IMR-90 (cell line): ENCODE data around the gene TIAM2. TPM values are rescaled to one million over a fixed set of nuclear protein-coding genes. Genes with fewer than 3 reads are reported as not detected.

Source experiments
- ATAC-seq: fragments of 200-7000 bp; cut with Tn5 transposase; 2 replicates; pipeline ENCODE4 v1.9.1; 2020; ENCODE audit warnings: low read depth, mild to moderate bottlenecking, moderate library complexity
- BruUV-seq: library from RNA; stranded (reverse); fragments of 400-500 nt; replicated peaks from 2 replicates; lab custom pipeline; 2021; lab: Mats Ljungman, UMichigan
- CTCF ChIA-PET: fragments of 300-600 bp; formaldehyde crosslinking; extraction: SDS; loops from one replicate; lab custom pipeline; 2021; ENCODE audit warnings: antibody characterized with exemption; lab: Yijun Ruan, JAX
- POLR2A ChIA-PET: fragments of 300-600 bp; sonication (Branson Sonifier 250); formaldehyde crosslinking; loops from one replicate; lab custom pipeline; 2022; ENCODE audit warnings: antibody characterized with exemption; ENCODE audit not compliant: unreplicated experiment; lab: Charles Lee
- DNase-seq: peaks from one replicate; pipeline ENCODE4 v3.0.0; 2013
- H2AFZ ChIP-seq: replicated peaks from 2 replicates; pipeline ENCODE3; 2013; ENCODE audit warnings: low read length, mild to moderate bottlenecking; ENCODE audit not compliant: poor library complexity
- H2AK5ac ChIP-seq: 2 replicates; pipeline ENCODE4 v1.6.1; 2013; ENCODE audit warnings: low read depth, low read length, inconsistent platforms
- H2AK9ac ChIP-seq: replicated peaks from 2 replicates; pipeline ENCODE3; 2013; ENCODE audit warnings: mild to moderate bottlenecking, low read depth, low read length, moderate library complexity; ENCODE audit not compliant: poor library complexity
- H2BK120ac ChIP-seq: 2 replicates; pipeline ENCODE4 v1.6.1; 2013; ENCODE audit warnings: low read depth, low read length, inconsistent platforms
- H2BK15ac ChIP-seq: 3 replicates; pipeline ENCODE4 v1.6.1; 2013; ENCODE audit warnings: low read depth, low read length, inconsistent platforms
- H2BK20ac ChIP-seq: 2 replicates; pipeline ENCODE4 v1.6.1; 2013; ENCODE audit warnings: low read depth, mild to moderate bottlenecking, inconsistent platforms, low read length, moderate library complexity
- H2BK5ac ChIP-seq: 2 replicates; pipeline ENCODE4 v1.6.1; 2013; ENCODE audit warnings: mild to moderate bottlenecking, low read depth, low read length, inconsistent platforms; ENCODE audit not compliant: poor library complexity, severe bottlenecking
- H3K14ac ChIP-seq: replicated peaks from 2 replicates; pipeline ENCODE4 v1.6.1; 2013; ENCODE audit warnings: low read depth, low read length, inconsistent platforms
- H3K18ac ChIP-seq: 2 replicates; pipeline ENCODE4 v1.6.1; 2013; ENCODE audit warnings: low read depth, low read length, control low read depth
- H3K23ac ChIP-seq: 2 replicates; pipeline ENCODE4 v1.6.1; 2013; ENCODE audit warnings: low read depth, low read length, inconsistent platforms
- H3K27ac ChIP-seq: 2 replicates; pipeline ENCODE4 v1.5.1; 2013; ENCODE audit warnings: mild to moderate bottlenecking, control low read depth, low read length; ENCODE audit not compliant: insufficient read depth
- H3K27me3 ChIP-seq: 2 replicates; pipeline ENCODE4 v1.6.1; 2013; ENCODE audit warnings: low read length; ENCODE audit not compliant: control insufficient read depth, insufficient read depth
- H3K36me3 ChIP-seq: 2 replicates; pipeline ENCODE4 v1.6.1; 2013; ENCODE audit warnings: low read length, mixed read lengths; ENCODE audit not compliant: control insufficient read depth, insufficient read depth
- H3K4ac ChIP-seq: 2 replicates; pipeline ENCODE4 v1.6.1; 2013; ENCODE audit warnings: low read depth, low read length, inconsistent platforms
- H3K4me1 ChIP-seq: 2 replicates; pipeline ENCODE4 v1.6.1; 2013; ENCODE audit warnings: low read length, mixed read lengths; ENCODE audit not compliant: control insufficient read depth, insufficient read depth
- H3K4me2 ChIP-seq: 2 replicates; pipeline ENCODE4 v1.6.1; 2013; ENCODE audit warnings: low read depth, mild to moderate bottlenecking, control low read depth, low read length, moderate library complexity
- H3K4me3 ChIP-seq: 2 replicates; pipeline ENCODE4 v1.5.1; 2013; ENCODE audit warnings: low read depth, mild to moderate bottlenecking, control low read depth, low read length, moderate library complexity; ENCODE audit not compliant: insufficient read depth
- H3K56ac ChIP-seq: 2 replicates; pipeline ENCODE4 v1.6.1; 2013; ENCODE audit warnings: low read length, inconsistent platforms; ENCODE audit not compliant: insufficient read depth; ENCODE audit errors: extremely low read depth
- H3K79me1 ChIP-seq, 2 experiments: 2 replicates each; pipeline ENCODE4 v1.6.1; 2013; ENCODE audit warnings: low read length in 2 of 2, inconsistent platforms in 1 of 2, low read depth in 1 of 2
- H3K9ac ChIP-seq: 2 replicates; pipeline ENCODE4 v1.6.1; 2013; ENCODE audit warnings: low read depth, low read length, control low read depth
- H3K9me1 ChIP-seq: 2 replicates; pipeline ENCODE4 v1.6.1; 2013; ENCODE audit warnings: low read length, inconsistent platforms; ENCODE audit not compliant: insufficient read depth
- H3K9me3 ChIP-seq: 2 replicates; pipeline ENCODE4 v1.6.1; 2013; ENCODE audit warnings: low read length; ENCODE audit not compliant: control insufficient read depth, insufficient read depth
- H4K20me1 ChIP-seq: 2 replicates; pipeline ENCODE4 v1.6.1; 2013; ENCODE audit warnings: low read length, inconsistent platforms; ENCODE audit not compliant: insufficient read depth
- H4K5ac ChIP-seq: 2 replicates; pipeline ENCODE4 v1.6.1; 2013; ENCODE audit warnings: mild to moderate bottlenecking, low read depth, low read length, control low read depth
- H4K8ac ChIP-seq, 2 experiments: 2 replicates each; pipeline ENCODE4 v1.6.1; 2013; ENCODE audit warnings: low read depth in 2 of 2, low read length in 2 of 2, control low read depth in 1 of 2, inconsistent platforms in 1 of 2
- H4K91ac ChIP-seq: 2 replicates; pipeline ENCODE4 v1.6.1; 2013; ENCODE audit warnings: low read depth, low read length, inconsistent platforms; ENCODE audit not compliant: insufficient read depth
- BHLHE40 ChIP-seq: fragments of 150-350 bp; IDR thresholded peaks from 2 replicates; pipeline ENCODE4 v1.6.1; 2016; ENCODE audit warnings: mild to moderate bottlenecking, low read depth, low read length
- CEBPB ChIP-seq: IDR thresholded peaks from 2 replicates; pipeline ENCODE4 v1.6.1; 2012; ENCODE audit warnings: low read depth, low read length, improper control_type of control experiment
- RCOR1 ChIP-seq: IDR thresholded peaks from 2 replicates; pipeline ENCODE4 v1.6.1; 2012; ENCODE audit warnings: mild to moderate bottlenecking, low read length, improper control_type of control experiment; ENCODE audit not compliant: insufficient replicate concordance
- WGBS, 2 experiments: methylation state at CpG; one replicate each; pipeline versions ENCODE4 v1.1.5 to v1.1.7; 2013; ENCODE audit warnings: missing lambda C conversion rate in 2 of 2; ENCODE audit not compliant: insufficient read length in 1 of 2; ENCODE audit errors: extremely low coverage in 2 of 2; 5-methylcytosine and 5-hydroxymethylcytosine counted together
- dilution Hi-C: fragments of 300-500 bp; cut with HindIII; formaldehyde crosslinking; loops from one replicate; pipeline ENCODE4 v1.14.3; 2018; ENCODE audit warnings: low sequenced_read_pairs; ENCODE audit not compliant: unreplicated experiment
- in situ Hi-C: fragments of 300-500 bp; cut with MboI; formaldehyde crosslinking; loops from 3 replicates; pipeline ENCODE4 v1.14.3; 2019; ENCODE audit warnings: low sequenced_read_pairs, inconsistent platforms, mixed read lengths
- intact Hi-C: fragments of 100-400 bp; cut with micrococcal nuclease; formaldehyde crosslinking; loops from 2 replicates; pipeline ENCODE4 v1.10.0; 2022
- polyA plus RNA-seq, 3 experiments: library from polyadenylated mRNA; depleted of rRNA; stranded (reverse); fragments of >200 nt; gene quantifications; 2 replicates each; pipeline ENCODE4 v1.2.3, GENCODE V29; 2012; ENCODE audit warnings: low replicate concordance in 1 of 3
- total RNA-seq: library from RNA; depleted of rRNA; stranded (reverse); fragments of >200 nt; gene quantifications from 2 replicates; pipeline ENCODE4 v1.2.3, GENCODE V29; 2012
- TF ChIP-seq, protein P1 (sequence below): fragments of 150-350 bp; IDR thresholded peaks from 2 replicates; pipeline ENCODE4 v1.6.1; 2016; ENCODE audit warnings: low read depth, mild to moderate bottlenecking, low read length, moderate library complexity, borderline replicate concordance
- TF ChIP-seq, protein P2 (sequence below): conservative IDR thresholded peaks from 2 replicates; pipeline ENCODE4 v1.5.1; 2012; ENCODE audit warnings: mild to moderate bottlenecking, low read depth, low read length, improper control_type of control experiment

Gene TIAM2
- total and polyA plus RNA-seq, 2 of the 4 experiments (the other 2 are of a cell fraction), result 3.1 to 4.7 TPM

DNA sequence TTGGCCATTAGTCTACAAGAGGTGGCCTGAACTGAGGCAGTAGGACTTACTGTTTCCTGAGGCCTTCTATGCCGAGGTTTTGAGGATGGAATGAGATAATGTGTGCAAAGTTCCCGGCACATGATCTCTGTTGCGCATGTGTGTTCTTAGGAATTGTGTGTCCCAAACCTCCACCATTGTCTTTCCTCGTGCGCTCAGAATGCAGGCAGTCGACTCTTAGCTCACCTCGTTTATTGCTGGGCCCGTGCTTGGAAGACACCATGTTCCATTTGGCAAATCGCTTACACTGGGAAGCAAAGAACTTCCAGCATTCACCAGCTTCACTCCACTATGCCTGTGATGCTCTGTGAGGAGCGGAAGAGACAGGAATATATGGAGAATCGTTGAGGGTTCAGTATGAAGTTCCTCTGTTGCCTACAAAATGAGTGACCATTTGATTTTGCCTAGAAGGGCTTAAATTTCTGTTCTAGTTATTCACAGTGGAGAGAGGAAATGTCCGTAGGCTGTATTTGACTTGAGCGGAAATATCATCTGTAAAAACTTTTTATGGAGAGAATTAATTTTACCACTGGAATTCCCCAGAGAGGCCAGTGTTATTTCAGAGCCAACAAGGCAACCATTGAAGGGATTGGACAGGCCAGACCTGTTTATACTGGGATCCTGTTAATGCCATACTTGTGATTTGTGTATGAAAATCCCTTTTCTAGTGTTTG lies 193.0 kb downstream of the TIAM2 start:
- Histone ChIP-seq H2AFZ (no peak overlapping the region), H2BK20ac (peak overlapping the region; percentile 88), H3K4me1 (peaks cover 19% of the 10 kb centered on the region), H3K27ac (peak overlapping the region; percentile 70; the same call in 1 of the 2 replicates), H3K4ac (peak overlapping the region; percentile 80), H3K9me1 (peaks cover 19% of the 10 kb centered on the region), H3K36me3 (no peaks in the 10 kb centered on the region), H2BK120ac (peak overlapping the region; percentile 86), H2BK15ac (peak overlapping the region; percentile 85; the same call in 2 of the 3 replicates), H2AK5ac (peak overlapping the region; percentile 95), H3K9me3 (no peaks in the 10 kb centered on the region), H2AK9ac (no peak overlapping the region), H3K79me1 (0 out of 4 replicates have a peak, but pooled peaks cover 0 to 4% of the 10 kb centered on the region in 2 experiments), H4K20me1 (no peaks in the 10 kb centered on the region), H3K9ac (no peak overlapping the region; the same call in 1 of the 2 replicates), H3K27me3 (no peaks in the 10 kb centered on the region), H3K23ac (peak overlapping the region; percentile 41; the same call in 1 of the 2 replicates), H3K4me2 (peak overlapping the region; percentile 67; the same call in 1 of the 2 replicates), H3K18ac (peak overlapping the region; percentile 94), H4K5ac (peak overlapping the region; percentile 55), H4K8ac (peak overlapping the region; percentile 53 to 58; a peak in 2 of 4 replicates), H3K14ac (peak overlapping the region; percentile 66), H4K91ac (peak overlapping the region; percentile 80), H2BK5ac (peak overlapping the region; percentile 86), H3K4me3 (no peak overlapping the region), H3K56ac (no peak overlapping the region)
- TF ChIP-seq, protein P1, sequence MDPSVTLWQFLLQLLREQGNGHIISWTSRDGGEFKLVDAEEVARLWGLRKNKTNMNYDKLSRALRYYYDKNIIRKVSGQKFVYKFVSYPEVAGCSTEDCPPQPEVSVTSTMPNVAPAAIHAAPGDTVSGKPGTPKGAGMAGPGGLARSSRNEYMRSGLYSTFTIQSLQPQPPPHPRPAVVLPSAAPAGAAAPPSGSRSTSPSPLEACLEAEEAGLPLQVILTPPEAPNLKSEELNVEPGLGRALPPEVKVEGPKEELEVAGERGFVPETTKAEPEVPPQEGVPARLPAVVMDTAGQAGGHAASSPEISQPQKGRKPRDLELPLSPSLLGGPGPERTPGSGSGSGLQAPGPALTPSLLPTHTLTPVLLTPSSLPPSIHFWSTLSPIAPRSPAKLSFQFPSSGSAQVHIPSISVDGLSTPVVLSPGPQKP, result no peak
- TF ChIP-seq CEBPB, result no peak
- TF ChIP-seq BHLHE40, result no peak
- TF ChIP-seq, protein P2, sequence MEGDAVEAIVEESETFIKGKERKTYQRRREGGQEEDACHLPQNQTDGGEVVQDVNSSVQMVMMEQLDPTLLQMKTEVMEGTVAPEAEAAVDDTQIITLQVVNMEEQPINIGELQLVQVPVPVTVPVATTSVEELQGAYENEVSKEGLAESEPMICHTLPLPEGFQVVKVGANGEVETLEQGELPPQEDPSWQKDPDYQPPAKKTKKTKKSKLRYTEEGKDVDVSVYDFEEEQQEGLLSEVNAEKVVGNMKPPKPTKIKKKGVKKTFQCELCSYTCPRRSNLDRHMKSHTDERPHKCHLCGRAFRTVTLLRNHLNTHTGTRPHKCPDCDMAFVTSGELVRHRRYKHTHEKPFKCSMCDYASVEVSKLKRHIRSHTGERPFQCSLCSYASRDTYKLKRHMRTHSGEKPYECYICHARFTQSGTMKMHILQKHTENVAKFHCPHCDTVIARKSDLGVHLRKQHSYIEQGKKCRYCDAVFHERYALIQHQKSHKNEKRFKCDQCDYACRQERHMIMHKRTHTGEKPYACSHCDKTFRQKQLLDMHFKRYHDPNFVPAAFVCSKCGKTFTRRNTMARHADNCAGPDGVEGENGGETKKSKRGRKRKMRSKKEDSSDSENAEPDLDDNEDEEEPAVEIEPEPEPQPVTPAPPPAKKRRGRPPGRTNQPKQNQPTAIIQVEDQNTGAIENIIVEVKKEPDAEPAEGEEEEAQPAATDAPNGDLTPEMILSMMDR, result no peak
- no peak for TF ChIP-seq RCOR1
- POLR2A ChIA-PET, result no interaction called here
- in situ Hi-C loops (loop anchor here (10.0 kb wide), 1 partner anchor 307 kb away; no protein-coding TSS in a partner anchor), intact Hi-C loops (no loop called here), dilution Hi-C loops (no loop called here)
- no CpG with 5 or more reads among the region's 13 CpGs for WGBS, 2 experiments
- BruUV-seq, result no TSS peak
- ATAC-seq (peak; percentile 34), DNase-seq (peak; percentile 66)
- CTCF ChIA-PET, result interaction anchor here (1.6 kb wide), 1 partner anchor 60 kb away, joined by 9 read pairs; no protein-coding TSS in a partner anchor
